Fibroblast of skin of left quadriceps (primary cell): Measurements from ENCODE around the gene C3orf62.
"Not testable (repeated sequence)": the region's sequence is repeated elsewhere in the genome, so short reads cannot be mapped to it uniquely, and the experiment has no call there.

Experiments used
- DNase-seq, 2 experiments: peaks; one replicate each; pipeline ENCODE4 v3.0.0-alpha.2; 2013; ENCODE audit warnings: low read depth in 2 of 2

Gene C3orf62

DNA sequence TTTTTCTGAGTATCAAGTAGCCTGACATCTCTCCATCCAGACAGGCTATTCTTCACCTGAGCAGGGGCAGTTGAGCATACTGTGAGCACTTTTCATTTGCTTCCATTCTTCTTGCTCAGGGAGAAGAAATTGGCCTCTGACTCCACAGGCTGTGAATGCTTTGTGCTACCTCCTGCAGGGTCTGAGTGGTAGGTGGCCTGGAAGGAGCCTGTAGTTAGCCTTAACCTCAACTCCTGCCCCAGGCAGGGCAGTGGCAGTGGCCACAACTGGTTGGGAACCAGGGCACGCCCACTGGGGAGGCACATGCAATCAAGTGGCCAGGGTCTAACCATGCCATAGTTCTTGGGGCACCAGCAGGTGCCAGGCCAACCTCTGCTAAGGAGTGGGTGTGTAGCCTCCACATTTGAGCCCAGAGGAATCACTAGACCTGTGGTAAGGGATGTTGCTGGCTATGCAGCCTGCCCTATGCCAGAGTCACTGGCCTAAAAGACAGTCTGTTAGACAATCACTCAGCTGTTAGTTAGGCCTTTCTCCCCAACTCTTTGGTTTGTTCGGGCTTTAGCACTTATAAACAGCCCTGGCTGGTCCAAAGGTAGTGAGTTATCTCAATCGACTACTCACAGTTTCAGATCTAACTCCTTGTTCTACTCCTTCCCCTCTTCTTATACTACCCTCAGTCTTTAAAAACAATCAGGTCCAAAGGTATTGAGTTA lies 7.4 kb downstream of the C3orf62 start:
- DNase-seq = no peak

DNA sequence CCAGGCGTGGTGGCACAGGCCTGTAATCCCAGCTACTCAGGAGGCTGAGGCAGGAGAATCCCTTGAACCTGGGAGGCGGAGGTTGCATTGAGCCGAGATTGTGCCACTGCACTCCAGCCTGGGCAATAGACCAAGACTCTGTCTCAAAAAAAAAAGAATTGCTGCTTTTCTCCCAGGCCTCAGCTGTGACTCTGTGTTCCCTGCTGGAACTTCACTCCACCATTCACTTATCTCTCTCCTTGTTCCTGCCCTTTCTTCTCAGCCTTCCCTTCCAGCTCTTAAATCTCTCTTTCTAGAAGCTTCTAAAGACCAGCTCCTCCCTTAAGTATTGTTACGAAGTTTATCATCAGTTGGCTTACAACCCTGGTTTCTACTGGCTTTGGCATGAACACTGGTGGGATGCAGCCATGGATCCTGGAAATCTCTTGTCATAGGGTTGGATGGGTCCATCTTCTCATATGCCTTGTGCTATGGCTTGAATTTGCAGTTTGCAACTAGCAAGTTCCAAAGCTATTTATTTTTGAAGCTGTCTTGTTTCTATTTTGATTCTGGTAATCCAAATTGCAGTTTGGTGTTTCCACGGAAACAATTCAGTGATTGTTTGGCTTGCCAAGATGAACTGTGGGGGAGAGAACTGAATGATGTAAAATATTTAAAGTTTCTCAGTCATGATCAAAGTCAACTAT lies 10.5 kb downstream of the C3orf62 start:
- DNase-seq = no peak

DNA sequence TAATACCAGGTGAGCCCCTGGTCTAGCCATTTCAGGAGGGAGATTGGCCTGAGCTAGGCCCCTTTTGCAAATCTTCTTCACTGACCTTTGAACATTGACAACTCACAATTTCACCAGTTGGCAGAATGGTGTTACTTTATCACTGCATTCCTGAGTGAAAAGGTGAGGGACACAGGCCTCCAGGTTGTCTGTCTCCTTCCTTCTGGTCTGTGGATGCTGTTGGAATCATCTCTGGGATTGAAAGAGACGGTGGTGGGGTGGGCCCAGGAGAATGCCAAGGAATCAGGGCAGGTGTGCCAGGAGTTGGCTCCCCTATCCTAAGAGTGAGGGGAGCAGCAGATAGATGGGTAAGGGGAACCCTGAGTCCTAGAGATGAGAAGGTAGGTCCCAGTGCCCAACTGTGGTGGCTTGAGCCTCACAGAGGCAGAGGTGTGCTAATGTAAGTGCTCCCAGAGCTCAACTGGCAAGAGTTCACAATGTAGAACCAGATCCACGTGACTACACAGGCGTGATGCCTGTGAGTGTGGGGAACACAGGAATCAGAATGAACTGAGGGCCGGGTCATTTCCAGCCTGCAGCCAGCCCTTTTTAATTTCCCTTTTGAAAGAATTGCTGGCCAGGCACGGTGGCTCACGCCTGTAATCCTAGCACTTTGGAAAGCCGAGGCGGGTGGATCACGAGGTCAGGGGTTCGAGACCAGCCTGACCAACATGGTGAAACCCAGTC lies 11.2 kb downstream of the C3orf62 start:
- no peak for DNase-seq

DNA sequence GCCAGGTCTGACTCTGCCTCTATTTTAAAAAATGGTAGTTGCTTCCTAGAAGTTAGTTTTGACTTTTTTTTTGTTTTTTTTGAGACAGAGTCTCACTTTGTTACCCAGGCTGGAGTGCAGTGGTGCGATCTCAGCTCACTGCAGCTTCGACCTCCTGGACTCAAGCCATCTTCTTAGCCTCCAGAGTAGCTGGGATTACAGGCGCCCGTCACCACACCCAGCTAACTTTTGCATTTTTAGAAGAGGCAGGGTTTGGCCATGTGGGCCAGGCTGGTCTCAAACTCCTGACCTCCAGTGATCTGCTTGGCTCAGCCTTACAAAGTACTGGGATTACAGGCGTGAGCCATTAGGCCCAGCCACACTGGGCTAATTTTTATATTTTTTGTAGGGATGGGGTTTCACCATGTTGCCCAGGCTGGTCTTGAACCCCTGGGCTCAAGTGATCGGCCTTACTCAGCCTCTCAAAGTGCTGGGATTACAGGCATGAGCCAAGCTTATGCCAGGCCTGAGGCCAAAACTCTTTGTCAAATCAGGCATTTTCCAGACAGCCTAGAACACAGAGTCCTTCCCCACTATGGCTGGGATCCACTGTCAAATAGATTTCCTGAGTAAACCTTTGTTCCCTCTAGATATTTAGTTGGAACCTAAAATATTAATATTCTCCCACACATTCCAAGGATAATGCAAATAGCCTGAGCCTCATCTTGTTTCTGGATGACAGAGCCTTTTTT lies 13.7 kb downstream of the C3orf62 start:
- no peak for DNase-seq

DNA sequence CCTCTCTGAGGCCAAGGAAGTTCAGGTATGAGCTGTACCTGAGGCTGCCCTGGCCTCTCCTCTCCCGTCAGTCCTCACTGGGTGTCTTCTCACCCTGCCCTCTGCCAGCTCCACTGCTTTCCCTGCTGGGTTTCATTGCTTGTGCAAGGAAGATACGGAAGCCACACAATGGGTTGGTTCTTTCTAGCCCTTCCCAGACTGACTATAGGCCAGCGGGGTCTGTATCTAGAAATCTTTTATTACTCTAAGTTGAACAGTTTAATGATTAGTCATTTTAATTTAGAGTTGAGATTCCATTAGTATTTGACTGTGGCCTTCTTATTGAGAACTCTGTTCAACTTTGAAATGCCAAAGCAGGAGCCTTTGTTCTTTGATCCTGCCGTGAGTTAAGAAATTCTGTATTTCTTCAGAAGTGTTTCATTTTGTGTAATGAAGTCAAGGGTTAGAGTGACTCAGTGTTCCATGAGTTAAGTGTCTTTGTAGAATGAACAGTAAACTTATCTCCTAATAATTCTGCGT lies 16.2 kb downstream of the C3orf62 start:
- DNase-seq = no peak

DNA sequence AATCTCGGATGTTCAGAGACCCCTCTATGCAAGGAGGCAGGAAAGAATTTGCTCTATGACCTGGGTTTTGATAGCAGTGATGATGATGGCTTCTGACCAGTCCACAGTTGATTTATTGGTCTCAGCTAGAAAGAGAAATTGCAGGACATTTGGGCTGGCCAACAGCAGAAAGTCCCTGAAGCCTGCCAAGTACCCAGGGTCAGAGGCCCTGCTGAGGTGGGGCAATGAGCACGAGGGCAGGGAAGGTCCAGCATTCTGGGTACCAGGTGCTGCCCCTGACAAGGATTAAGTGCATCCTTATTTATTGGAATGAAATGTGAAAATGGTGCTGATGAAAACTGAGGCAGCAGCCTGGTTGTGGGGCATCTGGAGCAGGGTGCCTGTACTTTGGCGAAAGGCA lies 19.8 kb downstream of the C3orf62 start:
- no peak for DNase-seq

DNA sequence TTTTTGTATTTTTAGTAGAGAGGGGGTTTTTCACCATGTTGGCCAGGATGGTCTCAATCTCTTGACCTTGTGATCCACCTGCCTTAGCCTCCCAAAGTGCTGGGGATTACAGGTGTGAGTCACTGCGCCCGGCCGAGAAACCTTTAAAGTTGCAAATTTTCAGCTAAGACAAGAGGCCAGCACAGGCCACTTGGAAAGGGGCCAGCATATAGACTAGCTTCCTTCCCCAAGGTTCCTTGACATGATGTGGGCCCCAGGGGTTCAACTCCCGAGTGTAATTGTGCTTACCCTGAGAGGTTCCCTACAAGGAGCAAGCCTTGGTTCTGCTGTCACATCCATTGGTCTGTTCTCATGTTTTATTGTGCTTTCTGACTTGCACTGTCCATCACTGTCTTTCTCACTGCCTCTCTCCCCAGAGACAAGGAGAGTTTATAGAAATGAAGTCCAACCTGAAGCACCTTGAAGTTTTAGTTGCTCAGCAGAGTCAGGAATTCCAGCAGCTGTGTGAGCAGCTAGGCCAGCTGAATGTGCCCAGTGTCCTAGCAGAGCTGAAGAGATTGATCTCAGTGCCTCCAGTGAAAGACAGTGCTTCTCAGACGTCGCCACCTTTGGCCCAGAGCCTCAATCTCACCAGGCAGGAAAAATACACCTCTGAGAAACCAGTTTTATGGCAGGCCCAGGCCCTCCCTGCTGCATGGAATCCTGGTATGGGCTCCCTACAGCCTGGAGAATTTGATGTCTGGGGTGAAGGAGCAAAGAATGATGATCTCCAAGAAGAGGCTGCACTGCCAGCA lies 21.1 kb downstream of the C3orf62 start:
- no peak for DNase-seq

DNA sequence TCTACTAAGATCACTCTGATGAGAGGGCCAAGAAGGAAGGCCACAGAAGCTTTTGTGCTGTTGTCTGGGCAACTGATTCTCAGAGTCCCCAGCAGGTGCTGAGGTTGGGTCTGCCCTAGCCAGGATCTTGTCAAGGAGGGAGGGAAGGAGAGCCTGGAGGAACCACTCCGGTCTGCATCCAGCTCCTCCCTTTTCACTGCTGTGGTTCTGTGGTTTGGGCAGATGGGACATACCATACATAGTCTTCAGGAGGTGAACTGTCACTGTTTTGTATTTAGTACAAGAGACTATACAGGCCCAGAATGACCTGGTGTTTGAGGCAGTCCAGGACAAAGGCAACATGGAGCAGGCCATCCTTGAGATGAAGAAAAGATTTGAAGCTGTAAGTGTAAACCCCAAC lies 21.9 kb downstream of the C3orf62 start:
- DNase-seq = no peak

DNA sequence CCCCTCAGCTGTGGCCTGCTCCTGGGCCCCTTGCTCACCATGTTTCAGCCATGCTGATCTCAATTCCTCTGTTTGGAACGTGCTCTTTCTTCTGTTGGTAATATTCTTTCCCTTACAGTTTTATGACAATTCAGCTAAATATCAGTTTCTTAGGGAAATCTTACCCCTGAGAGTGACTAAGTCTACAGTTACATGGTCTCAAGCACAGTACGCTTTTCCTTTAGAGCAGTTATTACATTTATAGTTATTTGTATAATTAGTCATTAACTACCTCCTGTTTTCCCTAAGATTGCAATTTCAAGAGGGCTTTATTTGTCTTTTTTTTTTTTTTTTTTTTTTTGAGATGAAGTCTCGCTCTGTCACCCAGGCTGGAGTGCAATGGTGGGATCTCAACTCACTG lies 23.5 kb downstream of the C3orf62 start:
- no peak for DNase-seq

DNA sequence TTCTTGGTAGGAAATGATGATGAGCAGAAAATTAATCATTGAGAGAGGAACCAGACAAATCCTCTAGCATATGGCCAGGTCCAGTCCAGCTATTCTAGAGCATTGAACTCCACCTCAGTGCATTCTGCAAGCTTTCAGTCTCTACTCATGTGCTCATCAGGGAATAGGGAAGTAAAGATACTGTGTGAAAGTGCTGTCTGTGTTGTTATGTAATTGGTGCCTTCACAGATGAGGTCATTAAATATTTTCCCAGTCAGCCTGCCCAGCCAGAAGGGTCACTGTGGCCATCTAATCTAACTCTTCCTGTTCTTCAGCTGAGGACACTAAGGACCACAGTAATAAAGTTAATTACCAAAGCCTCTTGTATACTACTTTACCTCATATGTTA lies 28.2 kb downstream of the C3orf62 start:
- DNase-seq = no peak

DNA sequence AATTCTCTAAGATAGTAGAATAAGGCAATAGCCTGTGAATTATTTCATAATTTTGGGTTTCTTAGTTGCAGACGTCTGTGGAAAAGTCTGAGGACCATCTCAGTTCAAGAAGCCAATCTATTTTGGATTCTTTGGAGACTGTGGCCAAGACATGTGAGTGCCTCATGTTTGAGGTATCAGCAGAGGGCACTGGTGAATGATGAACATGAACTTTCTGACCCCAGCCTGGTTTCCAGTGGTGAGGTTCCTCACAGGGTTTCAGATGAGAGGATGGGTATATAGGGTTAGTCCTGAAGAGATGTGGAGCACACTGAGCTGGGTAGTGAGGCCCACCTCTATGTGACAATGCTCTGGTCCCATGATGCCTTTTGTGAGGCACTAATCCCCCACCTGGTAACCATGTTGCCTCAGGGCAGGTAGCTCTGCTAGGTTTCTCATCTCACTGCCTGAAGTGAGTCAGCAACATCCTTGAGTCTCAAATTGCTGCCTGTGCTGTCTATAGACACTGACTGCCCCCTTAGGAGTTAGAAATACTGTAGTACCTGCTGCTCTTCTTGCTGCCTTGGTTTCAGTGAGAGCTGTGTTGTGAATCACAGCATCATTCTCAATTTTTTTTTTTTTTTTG lies 32.3 kb downstream of the C3orf62 start:
- DNase-seq = no peak

DNA sequence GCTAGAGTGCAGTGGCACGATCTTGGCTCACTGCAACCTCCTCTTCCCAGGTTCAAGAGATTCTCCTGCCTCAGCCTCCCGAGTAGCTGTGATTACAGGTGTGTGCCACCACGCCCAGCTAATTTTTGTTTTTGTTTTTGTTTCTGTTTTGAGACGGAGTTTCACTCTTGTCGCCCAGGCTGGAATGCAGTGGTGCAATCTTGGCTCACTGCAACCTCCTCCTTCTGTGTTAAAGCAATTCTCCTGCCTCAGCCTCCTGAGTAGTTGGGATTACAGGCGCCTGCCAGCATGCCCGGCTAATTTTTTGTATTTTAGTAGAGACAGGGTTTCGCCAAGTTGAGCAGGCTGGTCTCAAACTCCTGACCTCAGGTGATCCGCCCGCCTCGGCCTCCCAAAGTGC lies 36.9 kb downstream of the C3orf62 start:
- DNase-seq = not testable (repeated sequence)

DNA sequence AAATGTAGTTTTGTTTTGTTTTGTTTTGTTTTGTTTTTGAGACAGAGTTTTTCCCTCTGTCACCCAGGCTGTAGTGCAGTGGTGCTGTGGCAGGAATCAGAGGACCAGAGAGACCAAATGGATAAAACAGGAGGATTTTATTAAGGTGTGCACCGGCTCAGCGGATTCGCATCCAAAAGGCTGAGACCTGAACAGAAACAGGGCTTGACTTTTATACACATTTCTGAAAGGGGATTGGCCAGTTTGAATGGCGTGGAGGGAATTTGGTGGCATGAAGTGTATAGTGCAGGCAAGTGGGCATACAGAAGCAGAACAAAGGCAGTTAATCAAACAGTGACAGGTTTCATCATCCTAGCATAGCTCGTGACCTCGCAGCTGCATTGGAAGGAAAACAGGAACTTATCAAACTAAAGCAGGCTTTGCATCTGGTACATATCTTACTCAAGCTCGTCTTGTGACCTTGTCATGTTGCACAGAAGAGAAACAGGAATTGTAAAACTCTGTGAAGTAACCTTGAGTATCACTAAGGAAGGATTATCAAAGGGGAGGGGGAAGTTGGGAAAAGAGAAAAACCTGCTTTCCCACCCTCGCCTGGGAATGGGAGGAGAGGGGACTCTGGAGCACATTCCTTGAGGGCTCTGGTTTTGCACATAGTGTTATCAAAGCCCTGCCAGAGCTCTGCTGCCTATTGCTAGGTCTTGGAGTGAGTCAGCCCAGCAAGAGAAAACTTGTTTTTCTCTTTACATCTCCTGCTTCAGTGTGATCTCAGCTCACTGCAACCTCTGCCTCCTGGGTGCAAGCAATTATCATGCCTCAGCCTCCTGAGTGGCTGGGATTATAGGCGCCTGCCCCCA lies 38.5 kb downstream of the C3orf62 start:
- no peak for DNase-seq

DNA sequence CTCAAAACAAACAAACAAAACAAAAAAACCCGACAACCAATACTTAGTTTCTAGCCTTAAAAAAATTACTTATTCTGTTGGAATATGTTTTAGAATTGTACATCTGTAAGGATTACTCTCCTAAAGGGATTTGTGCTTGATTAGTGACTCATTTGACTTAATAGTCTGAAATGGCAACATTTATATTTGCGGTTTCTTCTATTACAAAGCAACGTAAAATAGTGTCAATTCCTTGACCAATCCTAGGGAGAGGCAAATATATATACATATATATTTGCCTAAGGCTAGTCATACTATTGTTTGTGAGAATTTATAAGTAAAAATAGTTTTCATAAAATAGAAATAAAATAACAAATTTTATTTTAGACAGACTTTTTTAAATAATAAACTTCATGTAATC lies 39.7 kb downstream of the C3orf62 start:
- no peak for DNase-seq

DNA sequence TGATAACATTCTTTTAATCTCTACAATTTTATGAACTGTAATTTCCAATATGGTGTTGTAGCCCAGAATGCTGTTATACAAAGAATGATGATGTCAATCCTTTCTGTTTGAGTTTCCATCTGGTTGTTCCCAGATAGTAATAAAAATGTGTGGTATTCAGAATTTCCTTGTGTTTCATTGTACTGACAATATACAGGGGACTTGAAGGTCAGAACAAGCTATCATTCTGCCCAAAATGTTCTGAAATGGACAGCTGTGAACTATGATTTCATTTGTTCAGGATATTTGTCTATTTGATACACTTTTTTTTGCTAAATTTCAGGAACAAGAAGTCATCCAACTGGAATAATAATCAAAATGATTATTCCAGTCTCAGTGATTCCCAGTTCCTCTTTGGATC lies 40.8 kb downstream of the C3orf62 start:
- no peak for DNase-seq

DNA sequence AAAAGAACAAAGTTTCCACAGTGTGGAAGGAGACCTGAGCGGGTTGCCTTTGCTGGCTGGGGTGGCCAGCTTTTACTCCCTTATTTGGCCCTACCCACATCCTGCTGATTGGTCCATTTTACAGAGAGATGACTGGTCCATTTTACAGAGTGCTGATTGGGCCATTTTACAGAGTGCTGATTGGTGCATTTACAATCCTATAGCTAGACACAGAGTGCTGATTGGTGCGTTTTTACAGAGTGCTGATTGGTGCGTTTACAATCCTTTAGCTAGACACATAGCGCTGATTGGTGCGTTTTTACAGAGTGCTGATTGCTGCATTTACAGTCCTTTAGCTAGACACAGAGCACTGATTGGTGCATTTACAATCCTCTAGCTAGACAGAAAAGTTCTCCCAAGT lies 48.2 kb downstream of the C3orf62 start:
- not testable (repeated sequence) for DNase-seq

DNA sequence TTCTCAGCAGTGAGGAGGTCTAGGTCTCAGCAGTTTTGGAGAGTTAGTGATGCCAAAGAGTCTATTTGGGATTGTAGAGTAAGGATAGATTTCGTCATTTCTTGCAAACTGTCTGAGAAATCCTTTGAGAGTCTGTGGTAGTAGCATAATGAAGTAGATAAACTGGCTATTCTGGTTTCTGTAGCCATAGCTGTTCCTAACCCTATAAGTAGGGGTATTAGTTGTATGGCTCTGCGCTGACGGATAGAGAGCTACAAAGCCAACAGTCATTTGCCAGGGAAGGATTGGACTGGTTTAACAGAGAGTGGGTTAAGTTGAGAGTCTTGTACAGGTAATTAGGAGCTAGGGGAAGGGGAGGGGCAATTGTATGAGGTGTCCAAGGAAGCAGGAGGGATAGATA lies 55.0 kb downstream of the C3orf62 start:
- DNase-seq = no peak

DNA sequence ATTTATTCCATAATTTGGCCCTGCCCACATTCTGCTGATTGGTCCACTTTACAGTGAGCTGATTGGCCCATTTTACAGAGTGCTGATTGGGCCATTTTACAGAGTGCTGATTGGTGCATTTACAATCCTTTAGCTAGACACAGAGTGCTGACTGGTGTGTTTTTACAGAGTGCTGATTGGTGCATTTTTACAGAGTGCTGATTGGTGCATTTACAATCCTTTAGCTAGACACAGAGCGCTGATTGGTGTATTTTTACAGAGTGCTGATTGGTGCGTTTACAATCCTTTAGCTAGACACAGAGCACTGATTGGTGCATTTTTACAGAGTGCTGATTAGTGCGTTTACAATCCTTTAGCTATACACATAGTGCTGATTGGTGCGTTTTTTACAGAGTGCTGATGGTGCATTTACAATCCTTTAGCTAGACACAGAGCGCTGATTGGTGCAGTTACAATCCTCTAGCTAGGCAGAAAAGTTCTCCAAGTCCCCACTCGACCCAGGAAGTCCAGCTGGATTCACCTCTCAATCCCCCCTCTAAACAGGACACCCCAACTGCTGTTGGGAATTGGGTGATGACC lies 56.0 kb downstream of the C3orf62 start:
- not testable (repeated sequence) for DNase-seq

DNA sequence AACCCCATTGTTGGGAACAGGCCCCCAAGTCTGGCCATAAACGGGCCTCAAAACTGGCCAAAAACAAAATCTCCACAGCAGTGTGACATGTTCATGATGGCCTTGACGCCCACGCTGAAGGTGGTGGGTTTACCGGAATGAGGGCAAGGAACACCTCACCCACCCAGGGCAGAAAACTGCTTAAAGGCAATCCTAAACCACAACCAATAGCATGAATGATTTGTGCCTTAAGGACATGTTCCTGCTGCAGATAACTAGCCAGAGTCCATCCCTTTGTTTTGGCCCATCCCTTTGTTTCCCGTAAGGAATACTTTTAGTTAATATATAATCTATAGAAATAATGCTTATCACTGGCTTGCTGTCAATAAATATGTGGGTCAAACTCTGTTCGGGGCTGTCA lies 57.9 kb downstream of the C3orf62 start:
- DNase-seq = no peak
